GM19043 (cell line): ENCODE data around the gene CDK1.
"Not testable (repeated sequence)": the region's sequence is repeated elsewhere in the genome, so short reads cannot be mapped to it uniquely, and the experiment has no call there.

Source experiments
- ATAC-seq: cut with Tn5 transposase; IDR thresholded peaks from one replicate; pipeline ENCODE4 v1.9.1; 2021; ENCODE audit warnings: low read depth; ENCODE audit not compliant: unreplicated experiment

The CDK1 gene

GRCh38 chr10:60809157-60809556, 30.9 kb downstream of the CDK1 start:
- no peak for ATAC-seq

GRCh38 chr10:60810437-60811182, 32.3 kb downstream of the CDK1 start:
- ATAC-seq: no peak

DNA sequence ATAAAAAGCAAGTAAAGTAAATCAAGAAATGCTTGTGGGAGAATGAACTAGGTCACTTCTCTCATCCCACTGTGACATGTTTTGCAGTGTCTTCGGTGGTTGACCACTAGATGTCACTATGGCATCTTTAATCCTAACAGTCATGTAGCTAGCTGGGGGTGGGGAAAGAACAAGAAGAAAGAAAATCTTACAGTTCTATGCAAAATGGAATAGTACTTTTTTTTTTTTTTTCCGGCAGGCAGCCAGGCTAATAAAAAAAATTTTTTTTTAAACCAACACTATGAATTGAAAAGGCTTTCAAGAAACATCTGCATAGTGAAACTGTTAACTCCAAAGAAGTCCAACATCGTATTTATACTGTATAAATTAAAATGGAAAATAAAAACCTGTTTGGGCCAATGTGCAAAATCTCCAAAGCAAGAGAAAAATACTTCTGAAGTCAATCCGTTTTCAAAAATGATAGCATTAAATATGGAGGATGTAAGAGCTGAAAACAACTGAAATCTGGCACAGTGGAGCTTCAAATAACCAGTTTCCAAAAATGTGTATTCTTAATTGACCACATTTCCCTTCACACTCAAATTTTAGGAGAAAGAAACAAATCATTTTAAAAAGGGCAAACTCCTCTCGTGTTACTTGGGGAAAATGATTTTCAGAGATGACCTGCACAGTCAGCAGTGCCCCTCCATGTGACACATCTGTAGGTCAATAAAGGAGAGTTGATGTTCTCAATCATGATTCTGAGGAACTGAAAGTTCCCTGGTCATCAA, 38.5 kb downstream of the CDK1 start:
- peak; percentile 55 for ATAC-seq

DNA sequence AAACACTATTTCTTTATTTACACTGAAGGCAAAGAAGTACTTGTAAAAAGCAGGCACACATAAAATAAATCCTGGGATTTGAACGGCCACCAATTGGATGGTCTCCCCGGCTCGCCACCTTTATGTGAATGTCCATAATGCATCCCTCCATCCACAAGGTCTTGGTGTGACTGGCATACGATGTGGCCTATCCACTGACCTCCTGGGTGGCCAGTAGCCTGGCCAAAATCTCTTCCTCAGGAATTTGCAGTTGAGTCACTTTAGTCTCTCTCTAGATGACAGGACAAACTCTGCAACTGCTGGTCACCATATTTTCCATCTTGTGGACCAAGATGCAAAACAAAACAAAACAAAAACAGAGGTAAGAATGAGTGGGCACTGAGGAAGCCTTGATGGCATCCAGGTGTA, 39.1 kb downstream of the CDK1 start:
- ATAC-seq: no peak

GRCh38 chr10:60818134-60818770, 40.0 kb downstream of the CDK1 start:
- ATAC-seq: no peak

DNA sequence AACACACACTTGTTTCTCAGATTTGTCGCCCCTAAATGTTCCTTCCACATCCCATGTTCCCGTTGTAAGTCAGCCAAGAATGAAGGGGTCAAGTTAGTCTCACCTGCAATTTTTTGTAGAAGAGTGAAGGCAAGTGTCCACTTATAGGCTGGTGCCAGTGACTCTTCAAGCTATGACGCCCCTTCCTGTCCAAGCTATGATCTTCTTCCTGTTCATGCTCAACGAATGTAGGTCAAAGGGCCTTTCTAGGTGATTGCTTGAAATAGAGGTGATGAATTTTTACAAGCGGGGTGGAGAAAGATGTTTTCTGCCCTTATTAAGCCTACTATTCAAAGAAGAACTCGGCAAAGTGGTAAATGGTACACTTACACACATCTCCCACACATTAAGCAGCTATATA, 41.0 kb downstream of the CDK1 start:
- ATAC-seq: no peak

GRCh38 chr10:60820093-60820754, 41.9 kb downstream of the CDK1 start:
- peak; percentile 38 for ATAC-seq

DNA sequence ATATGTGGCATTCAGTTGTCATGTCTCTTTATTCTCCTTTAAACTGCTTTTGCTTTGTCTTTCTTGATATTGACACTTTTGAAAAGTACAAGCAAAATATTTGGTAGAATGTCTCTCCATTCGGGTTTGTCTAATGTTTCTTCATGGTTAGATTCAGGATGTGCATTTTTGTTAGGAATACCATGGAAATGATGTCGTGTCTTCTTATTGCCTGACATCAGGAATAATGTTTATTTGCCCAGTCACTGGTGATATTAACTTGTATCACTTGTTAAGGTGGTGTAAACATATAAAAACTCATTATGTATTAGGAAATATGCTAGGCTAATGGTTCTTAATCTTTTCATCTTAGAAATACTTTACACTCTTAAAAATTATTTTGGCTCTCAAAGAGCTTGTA, 43.4 kb downstream of the CDK1 start:
- ATAC-seq: no peak

DNA sequence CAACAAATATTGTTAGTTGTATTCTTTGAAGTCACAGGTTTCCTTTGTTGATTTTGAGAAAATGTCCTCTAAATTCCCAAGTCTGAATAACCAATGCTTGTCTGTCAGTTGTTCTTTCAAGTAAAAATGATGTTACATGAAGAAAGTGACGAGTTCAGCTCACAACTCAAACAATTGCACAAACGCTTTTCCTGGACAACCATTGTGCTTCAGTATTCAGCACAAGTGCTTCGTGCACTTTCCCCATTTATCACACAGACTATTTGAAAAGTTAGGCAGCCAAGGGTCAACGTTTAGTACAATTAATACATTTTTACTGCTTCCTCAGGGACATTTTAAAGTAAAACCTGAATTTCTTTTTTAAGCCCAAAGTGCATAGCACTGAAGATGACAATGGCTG, 44.5 kb downstream of the CDK1 start:
- no peak for ATAC-seq

DNA sequence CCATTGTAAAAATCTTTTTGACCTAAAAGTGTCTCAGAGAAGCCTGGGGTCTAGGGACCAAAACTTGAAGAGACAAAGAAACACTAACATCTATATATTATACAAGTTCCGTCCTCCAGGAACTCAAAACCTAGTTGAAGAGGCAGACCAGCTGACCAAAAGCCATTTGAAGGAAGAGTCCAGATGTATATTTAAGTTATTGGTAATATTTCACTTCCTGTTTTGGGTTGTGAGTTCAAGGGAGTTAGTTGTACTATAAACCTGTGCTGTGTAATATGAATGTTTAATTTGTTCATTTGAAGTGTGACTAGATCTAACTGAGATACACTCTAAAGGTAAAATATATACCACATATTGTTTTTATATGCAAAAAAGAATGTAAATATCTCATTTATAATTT, 45.0 kb downstream of the CDK1 start:
- no peak for ATAC-seq

GRCh38 chr10:60825520-60825919, 47.2 kb downstream of the CDK1 start:
- no peak for ATAC-seq

GRCh38 chr10:60827791-60828488, 49.7 kb downstream of the CDK1 start:
- no peak for ATAC-seq

DNA sequence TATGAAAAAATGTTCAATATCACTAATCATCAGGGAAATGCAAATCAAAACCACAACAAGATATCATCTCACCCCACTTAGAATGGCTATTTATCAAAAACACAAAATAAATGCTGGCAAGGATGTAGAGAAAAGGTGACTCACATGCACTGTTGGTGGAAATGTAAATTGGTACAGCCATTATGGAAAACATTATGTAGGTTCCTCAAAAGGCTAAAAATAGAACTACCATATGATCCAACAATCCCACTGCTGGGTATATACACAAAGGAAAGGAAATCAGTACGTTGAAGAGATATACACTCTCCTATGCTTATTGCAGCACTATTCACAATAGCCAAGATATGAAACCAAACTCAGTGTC, 50.2 kb downstream of the CDK1 start:
- no peak for ATAC-seq

- not testable (repeated sequence) for ATAC-seq
Measured at GRCh38 chr10:60832136-60832535, 53.9 kb downstream of the CDK1 start.

DNA sequence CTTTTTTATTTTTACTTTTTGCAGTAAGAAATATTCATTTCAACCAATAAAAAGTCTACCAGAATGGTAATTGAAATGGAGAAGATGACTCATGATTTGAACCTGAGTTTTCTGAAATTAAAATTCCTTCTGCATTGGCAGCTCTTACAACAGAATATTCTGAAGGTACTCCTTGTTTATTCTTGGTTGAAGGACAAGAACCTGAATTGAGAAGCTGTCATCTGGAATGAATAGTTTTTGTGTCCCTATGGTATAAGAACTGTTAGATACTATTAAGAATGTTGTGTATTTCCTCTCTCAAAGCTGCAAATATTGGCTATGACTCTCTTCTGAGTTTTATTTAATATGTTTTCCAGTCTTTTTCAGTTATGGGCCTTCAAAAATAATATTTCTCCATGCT, 56.1 kb downstream of the CDK1 start:
- no peak for ATAC-seq

- ATAC-seq: no peak
Measured at GRCh38 chr10:60835049-60835448, 56.8 kb downstream of the CDK1 start.

DNA sequence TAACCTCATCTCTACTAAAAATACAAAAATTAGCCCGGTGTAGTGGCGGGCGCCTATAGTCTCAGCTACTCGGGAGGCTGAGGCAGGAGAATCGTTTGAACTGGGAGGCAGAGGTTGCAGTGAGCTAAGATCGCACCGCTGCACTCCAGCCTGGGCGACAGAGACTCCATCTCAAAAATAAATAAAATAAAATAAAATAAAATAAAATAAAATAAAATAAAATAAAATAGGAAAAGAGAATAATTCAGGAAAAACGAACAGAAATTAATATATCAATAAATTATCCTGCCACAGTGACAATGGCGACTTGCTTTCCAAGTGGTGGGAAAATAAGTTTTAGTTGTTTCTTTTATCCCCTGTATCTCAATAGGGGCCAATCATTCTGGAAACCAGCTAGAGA, 62.9 kb downstream of the CDK1 start:
- ATAC-seq: not testable (repeated sequence)

DNA sequence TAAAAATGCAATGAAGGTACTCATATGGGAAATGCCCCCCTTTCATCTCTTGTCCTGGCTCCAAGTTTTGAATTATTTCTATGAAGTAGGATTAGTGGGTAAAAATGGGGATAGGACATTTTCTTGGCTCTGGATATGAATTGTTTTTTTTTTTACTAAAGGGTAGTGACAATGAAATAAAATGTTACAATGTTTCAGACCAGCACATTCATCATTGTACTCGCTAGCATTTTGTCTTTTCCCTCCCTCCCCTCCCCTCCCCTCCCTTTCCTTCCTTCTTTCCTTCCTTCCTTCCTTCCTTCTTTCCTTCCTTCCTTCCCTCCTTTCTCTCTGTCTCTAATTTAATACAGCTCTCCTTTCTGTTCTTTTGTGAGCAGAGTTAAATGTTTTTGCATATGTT, 64.4 kb downstream of the CDK1 start:
- no peak for ATAC-seq
